ENCODE data around the gene RTL1.

The RTL1 gene

DNA sequence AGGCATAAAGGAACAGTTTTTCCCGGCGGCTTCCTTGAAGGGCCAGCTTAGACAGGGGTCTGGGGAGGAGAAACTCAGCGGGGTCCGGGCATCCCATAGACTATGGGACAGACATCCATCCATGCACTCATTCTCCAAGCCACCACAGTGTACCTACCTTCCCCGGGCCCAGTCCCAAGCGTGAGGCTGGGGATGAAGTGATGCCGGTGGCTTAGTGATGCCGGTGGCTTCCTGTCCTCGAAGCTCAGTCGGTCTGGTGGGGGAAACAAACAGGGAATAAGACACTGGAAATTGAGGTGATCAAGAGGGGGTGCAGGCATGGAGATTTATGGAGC, 421 bp downstream of the RTL1 start:
- no peak overlapping the region for H3K4me3 ChIP-seq (ENCODE audit: low read depth, low read length)
- DNase-seq (ENCODE audit: low read depth), result no peak
- TF ChIP-seq, protein P1, sequence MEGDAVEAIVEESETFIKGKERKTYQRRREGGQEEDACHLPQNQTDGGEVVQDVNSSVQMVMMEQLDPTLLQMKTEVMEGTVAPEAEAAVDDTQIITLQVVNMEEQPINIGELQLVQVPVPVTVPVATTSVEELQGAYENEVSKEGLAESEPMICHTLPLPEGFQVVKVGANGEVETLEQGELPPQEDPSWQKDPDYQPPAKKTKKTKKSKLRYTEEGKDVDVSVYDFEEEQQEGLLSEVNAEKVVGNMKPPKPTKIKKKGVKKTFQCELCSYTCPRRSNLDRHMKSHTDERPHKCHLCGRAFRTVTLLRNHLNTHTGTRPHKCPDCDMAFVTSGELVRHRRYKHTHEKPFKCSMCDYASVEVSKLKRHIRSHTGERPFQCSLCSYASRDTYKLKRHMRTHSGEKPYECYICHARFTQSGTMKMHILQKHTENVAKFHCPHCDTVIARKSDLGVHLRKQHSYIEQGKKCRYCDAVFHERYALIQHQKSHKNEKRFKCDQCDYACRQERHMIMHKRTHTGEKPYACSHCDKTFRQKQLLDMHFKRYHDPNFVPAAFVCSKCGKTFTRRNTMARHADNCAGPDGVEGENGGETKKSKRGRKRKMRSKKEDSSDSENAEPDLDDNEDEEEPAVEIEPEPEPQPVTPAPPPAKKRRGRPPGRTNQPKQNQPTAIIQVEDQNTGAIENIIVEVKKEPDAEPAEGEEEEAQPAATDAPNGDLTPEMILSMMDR (IDR thresholded peaks at IDR 0.05; ENCODE audit: low read depth, low read length, missing control alignments), result no peak

DNA sequence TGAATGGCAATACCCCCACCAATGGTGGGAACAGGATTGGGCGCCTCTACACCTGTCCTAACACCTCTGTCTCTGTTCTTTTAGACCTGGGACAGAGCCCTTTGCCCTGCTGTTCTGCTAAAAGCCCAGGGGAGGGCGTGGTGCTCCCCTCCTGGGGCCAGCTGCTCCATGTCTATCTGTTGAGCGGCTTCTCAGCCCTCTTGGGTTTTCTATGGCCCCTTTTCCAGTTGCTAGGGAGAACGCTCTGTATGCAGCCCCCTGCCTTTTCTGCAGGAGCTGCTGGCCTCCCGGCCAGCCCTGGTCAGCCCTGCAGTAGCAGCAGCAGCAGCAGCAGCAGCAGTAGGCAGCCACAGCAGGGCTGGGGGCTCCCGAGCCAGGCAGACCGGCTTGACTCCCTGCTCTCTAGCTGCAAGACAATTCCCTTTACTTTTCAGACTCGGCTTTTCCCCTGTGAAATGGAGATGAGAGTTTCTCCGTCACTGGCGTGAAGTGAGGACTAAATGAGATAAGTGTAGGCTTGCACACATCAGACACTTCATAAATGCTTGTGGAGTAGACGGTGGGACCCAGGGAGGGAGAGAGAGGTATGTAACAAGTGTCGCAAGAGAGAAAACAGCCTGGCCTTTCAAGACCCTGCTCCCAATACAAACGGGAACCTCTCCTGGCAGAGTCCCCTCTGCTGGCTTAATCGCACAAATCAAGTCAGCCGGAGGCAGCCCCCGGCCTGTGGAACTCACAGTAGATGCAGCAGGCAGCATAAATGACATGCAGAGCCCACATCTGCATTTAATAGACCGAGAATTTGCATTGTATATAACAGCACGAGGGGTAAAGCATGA, 1.0 kb downstream of the RTL1 start:
- H3K4me3 ChIP-seq (ENCODE audit: low read depth, low read length), result no peak overlapping the region
- TF ChIP-seq, protein P1 (IDR thresholded peaks at IDR 0.05; ENCODE audit: low read depth, low read length, missing control alignments), result peak; percentile 13
- no peak for DNase-seq (ENCODE audit: low read depth)

DNA sequence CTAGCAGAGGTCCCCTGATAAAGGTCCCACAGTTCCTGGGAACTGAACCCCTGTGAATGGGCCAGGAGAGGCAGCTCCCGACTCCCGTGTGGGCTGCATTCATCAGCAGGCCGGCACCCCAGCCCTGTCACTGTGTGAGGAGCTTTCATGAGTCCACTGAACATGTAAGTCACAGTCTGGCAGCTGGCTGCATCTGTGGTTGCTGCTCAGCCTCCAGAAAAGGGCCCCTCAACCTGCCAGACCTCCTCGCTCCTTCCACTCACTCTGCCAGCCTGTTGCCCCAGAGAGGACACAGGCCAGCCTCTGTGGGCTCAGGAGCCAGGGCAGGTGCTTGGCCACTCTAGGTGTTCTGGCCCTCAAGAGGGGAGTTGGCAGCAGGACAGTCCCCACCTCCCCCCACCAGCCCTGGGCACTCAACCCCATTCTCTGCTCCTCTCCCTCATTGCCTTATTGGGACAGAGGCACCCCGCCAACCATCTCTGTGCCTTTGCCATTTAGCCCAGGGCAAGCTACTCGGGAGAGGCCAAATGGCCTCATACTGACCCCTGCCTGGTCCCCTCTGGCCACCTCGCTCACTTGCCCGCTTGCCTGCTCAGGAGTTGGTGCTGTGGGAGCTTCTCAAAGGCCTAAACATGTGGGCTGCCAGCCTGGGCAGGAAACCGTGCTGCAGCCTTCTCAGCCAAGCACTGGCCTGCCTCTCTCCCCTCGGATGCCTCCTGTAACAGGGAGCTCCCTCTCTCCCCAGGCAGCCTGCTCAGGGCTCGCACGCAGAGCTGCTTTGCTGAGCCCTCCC, 1.9 kb downstream of the RTL1 start:
- no peak for DNase-seq (ENCODE audit: low read depth)
- no peak overlapping the region for H3K4me3 ChIP-seq (ENCODE audit: low read depth, low read length)

DNA sequence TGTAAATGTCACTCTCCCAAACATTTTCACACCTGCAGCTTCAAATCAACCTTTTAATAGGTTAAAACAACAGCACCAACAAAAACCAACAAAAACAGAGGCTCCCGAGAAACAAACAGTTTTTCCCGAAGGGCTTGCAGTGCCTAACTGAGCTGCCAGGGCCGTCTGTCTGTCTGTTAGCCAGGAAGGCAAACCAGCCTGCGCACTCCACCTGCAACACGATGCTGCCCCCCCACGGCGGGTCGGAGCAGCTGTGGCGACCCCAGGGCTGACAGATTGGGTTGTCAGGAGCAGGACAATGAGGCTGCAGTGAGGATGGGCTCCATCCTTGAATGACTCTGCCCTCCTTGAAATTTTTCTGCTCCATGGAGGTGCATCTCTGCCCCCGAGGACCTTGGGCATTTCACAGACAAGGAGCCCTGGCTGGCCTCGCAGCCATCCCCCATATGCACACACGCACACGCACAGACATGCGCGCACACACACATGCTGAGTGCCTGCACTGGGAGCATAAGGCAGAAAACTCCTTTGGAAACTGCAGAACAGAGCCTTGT, 2.6 kb downstream of the RTL1 start:
- no peak for DNase-seq (ENCODE audit: low read depth)
- TF ChIP-seq, protein P1 (IDR thresholded peaks at IDR 0.05; ENCODE audit: low read depth, low read length, missing control alignments), result peak; percentile 12
- H3K4me3 ChIP-seq (ENCODE audit: low read depth, low read length), result no peak overlapping the region

More for the DNA sequence above, 1.9 kb downstream of the RTL1 start:
- TF ChIP-seq, protein P1 (IDR thresholded peaks at IDR 0.05; ENCODE audit: low read depth, low read length, missing control alignments), result no peak

DNA sequence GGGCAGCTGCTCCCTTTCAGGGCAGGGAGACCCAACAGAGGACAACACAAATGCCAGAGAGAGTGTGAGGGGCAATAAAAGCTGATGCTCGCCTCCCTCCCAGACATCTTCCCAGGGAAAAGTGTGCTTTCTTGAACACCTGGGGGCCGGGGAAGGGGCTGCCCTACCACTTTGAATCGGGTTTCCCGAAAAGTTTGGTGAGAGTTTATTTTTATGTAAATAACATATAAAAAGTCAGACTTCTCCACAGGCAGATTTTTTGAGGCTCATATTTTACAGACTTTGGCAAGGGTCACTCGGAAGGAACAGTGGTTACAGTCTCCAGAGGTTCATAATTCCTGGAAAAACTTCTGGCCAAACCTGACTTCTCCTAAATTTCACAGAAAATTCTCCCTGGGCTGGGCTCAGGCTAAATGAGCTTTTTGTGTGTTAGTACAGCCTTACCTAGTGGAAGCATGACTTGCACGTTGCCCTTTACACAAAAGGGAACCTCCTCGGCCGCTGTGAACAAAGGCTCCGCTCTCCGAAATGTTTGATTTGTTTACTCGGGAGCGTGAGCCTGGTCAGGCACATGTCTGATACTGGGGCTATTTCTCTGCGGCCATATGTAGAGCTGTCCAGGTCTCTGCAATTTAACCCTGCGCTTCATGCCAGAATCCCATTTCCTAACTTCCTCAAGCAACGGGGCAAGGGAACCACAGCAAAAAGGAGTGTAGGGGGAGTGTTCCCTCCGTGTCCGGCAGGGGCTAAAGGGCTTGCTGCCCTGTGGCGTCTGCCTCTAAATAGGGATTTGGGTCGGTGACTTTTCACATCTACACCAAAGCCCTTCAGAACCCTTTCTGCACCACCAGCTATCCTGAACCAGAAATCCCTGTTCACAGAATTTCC, 3.4 kb downstream of the RTL1 start:
- DNase-seq (ENCODE audit: low read depth), result no peak
- TF ChIP-seq, protein P1 (IDR thresholded peaks at IDR 0.05; ENCODE audit: low read depth, low read length, missing control alignments), result no peak
- no peak overlapping the region for H3K4me3 ChIP-seq (ENCODE audit: low read depth, low read length)

Measured in GM12864 (cell line).